ENCODE data around the gene SEMA5B. TPM values are rescaled to one million over a fixed set of nuclear protein-coding genes. Genes with fewer than 3 reads are reported as not detected.

Gene SEMA5B
- total and polyA plus RNA-seq, 9 of the 15 experiments (the other 6 are each of a cell fraction or from before 2014, with no cell fraction given), result not detected

GRCh38 chr3:122916580-122916979 lies 111.0 kb downstream of the SEMA5B start:
- in situ Hi-C loops (cut with MboI), result no loop called here
- no TSS peak for BruUV-seq (replicated peaks)

More at GRCh38 chr3:122916580-122916979, 111.0 kb downstream of the SEMA5B start:
- Histone ChIP-seq H3K9me3 (replicated peaks; ENCODE audit: control insufficient read depth, insufficient read depth, low read depth, low read length) (no peaks in the 10 kb centered on the region), H4K20me1 (replicated peaks; ENCODE audit: control insufficient read depth, insufficient read depth, low read length) (no peaks in the 10 kb centered on the region), H3K36me3 (ENCODE audit: control insufficient read depth, insufficient read depth, low read length) (no peaks in the 10 kb centered on the region), H3K27ac (ENCODE audit: extremely low read depth, low read depth, low read length) (no peak overlapping the region), H3K9ac (ENCODE audit: insufficient read depth in 1 of 2, low read depth in 2 of 2, low read length in 2 of 2) (no peak overlapping the region), H3K4me3 (no peak overlapping the region), H3K9me1 (ENCODE audit: control insufficient read depth, insufficient read depth, low read length) (no peaks in the 10 kb centered on the region), H3K27me3 (ENCODE audit: control insufficient read depth in 2 of 2, insufficient read depth in 2 of 2, low read length in 2 of 2) (peaks cover 12 to 53% of the 10 kb centered on the region in 2 experiments; a peak in 4 of 5 replicates), H2AFZ (ENCODE audit: low read depth, low read length) (no peak overlapping the region), H3K79me2 (ENCODE audit: control insufficient read depth, insufficient read depth, low read length) (no peaks in the 10 kb centered on the region), H3K4me1 (replicated peaks in 1 of 2; ENCODE audit: control insufficient read depth in 2 of 2, insufficient read depth in 2 of 2, low read length in 2 of 2) (peaks cover 0 to 21% of the 10 kb centered on the region in 2 experiments; a peak in 3 of 5 replicates), H3K4me2 (ENCODE audit: insufficient read depth, low read length) (no peak overlapping the region)
- WGBS (ENCODE audit: insufficient coverage, low coverage, missing lambda C conversion rate), result 0% methylated on average over 6 of the region's 6 CpGs
- intact Hi-C loops (cut with micrococcal nuclease), result no loop called here
- POLR2A ChIA-PET, result interaction anchor here (0.6 kb wide), 2 partner anchors 140 to 189 kb away, joined by 3 to 4 read pairs; no protein-coding TSS in a partner anchor
- no peak for ATAC-seq
- FAIRE-seq, result no peak
- DNase-seq (ENCODE audit: extremely low read depth in 1 of 4, low spot score in 3 of 4), result no peak
- TF ChIP-seq CTCFL (IDR thresholded peaks at IDR 0.05; ENCODE audit: borderline replicate concordance, insufficient read depth, low read depth, low read length, poor library complexity, severe bottlenecking), result no peak
- CTCF ChIA-PET (ENCODE audit: low intra/inter-chr PET ratio), result no interaction called here

Data from K562 (cell line).